GM12891 (cell line): ENCODE results near the gene PELI1.

Experiments
- PAX5 ChIP-seq: IDR thresholded peaks from 2 replicates; pipeline ENCODE4 v1.6.1; 2011; ENCODE audit warnings: low read length, moderate library complexity, mild to moderate bottlenecking; ENCODE audit not compliant: insufficient read depth, severe bottlenecking
- POLR2A ChIP-seq: IDR thresholded peaks from 2 replicates; pipeline ENCODE4 v1.6.1; 2011; ENCODE audit warnings: low read depth, low read length, control low read depth
- POLR2AphosphoS5 ChIP-seq: IDR thresholded peaks from 2 replicates; pipeline ENCODE4 v1.6.1; 2011; ENCODE audit warnings: low read depth, low read length, control low read depth
- POU2F2 ChIP-seq: IDR thresholded peaks from 2 replicates; pipeline ENCODE4 v1.6.1; 2011; ENCODE audit warnings: low read depth, mild to moderate bottlenecking, control low read depth, low read length, moderate library complexity
- SPI1 ChIP-seq: IDR thresholded peaks from 2 replicates; pipeline ENCODE4 v1.6.1; 2011; ENCODE audit warnings: low read depth, low read length, control low read depth
- TAF1 ChIP-seq: IDR thresholded peaks from 2 replicates; pipeline ENCODE4 v1.6.1; 2011; ENCODE audit warnings: low read depth, low read length, control low read depth

GRCh38 chr2:64189586-64189985, 45.4 kb upstream of the PELI1 start:
- TF ChIP-seq TAF1, result no peak
- no peak for TF ChIP-seq POLR2A
- no peak for TF ChIP-seq POLR2AphosphoS5
- TF ChIP-seq SPI1, result no peak
- TF ChIP-seq POU2F2, result no peak
- TF ChIP-seq PAX5, result no peak
